ENCODE results near the gene DHX40.
"Not testable (repeated sequence)": the region's sequence is repeated elsewhere in the genome, so short reads cannot be mapped to it uniquely, and the experiment has no call there.

DHX40 gene

DNA sequence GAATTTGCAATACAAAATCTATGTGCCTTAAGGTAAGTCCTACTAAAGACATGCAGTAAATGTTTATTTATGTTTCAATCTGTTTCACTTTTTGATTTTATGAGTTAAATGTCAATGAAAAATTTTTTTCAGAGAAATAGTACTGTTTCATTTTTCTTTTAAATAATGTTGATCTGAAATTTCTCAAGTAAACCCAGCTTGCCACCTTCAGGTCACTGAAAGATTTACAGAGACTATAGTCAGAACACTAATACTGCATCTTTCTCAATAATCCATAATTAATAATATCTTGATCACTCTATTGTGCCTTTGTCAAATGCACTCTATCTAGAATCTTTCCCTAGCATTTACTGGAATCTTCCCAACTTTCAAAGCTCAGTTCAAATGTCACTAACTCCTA lies 6.5 kb upstream of the DHX40 start:
- DNase-seq (no peak), ATAC-seq (no peak)

DNA sequence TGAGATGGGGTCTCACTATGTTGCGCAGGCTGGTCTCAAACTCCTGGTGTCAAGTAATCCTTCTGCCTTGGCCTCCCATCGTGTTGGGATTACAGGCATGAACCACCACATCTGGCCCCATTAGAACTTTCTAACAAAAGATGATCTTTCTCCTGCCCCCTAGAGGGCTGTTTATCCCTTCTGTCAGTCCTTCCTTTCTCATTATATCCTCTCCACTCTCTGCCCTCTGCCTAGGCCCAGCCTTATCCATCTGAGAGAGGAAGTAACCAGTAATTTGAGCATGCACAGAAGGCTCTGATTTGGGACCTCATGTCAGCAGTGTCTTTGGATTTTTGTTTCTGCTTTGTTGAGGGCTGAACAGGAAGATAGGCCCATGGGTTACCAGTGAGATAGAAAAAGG lies 4.4 kb upstream of the DHX40 start:
- DNase-seq: no peak
- ATAC-seq: no peak

DNA sequence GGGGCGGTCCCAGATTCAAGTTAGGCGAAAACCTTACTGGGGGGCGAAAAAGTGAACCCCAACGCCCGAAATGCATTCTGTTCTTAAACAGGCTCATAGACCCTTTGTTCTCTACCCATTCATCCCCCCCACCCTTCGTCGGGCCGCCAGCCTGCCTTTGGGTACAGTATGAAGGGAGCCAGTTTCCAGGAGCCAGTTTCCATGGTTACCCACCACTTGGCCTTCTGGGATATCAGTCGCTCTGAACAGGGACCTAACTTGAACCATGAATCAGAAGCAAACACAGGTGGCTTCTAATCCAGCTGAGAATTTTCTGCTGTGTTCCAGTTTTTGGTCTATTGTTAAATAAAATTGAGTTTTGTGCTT lies 532 bp downstream of the DHX40 start:
- peak; percentile 54 for DNase-seq
- ATAC-seq: peak; percentile 82

DNA sequence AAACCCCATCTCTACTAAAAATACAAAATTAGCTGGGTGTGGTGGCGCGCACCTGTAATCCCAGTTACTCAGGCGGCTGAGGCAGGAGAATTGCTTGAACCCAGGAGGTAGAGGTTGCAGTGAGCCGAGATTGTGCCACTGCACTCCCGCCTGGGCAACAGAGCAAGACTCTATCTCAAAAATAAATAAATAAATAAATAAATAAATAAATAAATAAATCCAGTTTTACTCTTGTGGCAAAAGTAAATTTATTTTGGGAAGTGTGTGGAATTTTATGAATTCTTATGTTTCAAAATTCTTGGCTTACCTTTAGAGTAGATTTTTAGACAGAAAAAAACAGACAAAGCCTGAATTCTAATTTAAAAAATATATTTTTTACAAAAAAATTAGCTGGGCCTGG lies 3.7 kb downstream of the DHX40 start:
- DNase-seq: not testable (repeated sequence)

DNA sequence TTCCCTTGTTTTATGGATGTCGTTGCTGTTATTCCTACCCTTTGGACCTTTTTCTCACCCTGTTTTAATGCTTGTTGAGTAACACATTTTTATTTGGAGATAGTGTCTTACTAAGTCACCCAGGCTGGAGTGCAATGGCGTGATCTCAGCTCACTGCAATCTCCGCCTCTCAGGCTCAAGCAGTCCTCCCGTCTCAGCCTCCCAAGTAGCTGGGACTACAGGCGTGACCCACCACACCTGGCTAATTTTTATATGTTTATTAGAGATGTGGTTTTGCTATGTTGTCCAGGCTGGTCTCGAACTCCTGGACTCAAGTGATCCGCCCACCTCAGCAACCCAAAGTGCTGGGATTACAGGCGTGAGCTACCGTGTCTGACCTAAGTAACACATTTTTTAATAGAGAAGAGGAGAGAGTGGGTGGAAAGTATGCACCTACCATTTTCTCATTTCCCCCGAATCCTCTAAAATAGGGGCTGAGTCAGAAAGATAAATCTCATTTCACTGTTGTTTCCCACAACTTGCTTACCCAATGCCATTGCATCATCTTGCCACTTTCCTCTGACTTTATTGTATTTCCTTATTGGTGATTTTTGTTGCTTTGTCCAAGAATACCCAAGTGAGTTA lies 7.0 kb downstream of the DHX40 start:
- DNase-seq (peak; percentile 27), ATAC-seq (peak; percentile 80)

More for the DNA sequence above, 3.7 kb downstream of the DHX40 start:
- ATAC-seq: not testable (repeated sequence)

DNA sequence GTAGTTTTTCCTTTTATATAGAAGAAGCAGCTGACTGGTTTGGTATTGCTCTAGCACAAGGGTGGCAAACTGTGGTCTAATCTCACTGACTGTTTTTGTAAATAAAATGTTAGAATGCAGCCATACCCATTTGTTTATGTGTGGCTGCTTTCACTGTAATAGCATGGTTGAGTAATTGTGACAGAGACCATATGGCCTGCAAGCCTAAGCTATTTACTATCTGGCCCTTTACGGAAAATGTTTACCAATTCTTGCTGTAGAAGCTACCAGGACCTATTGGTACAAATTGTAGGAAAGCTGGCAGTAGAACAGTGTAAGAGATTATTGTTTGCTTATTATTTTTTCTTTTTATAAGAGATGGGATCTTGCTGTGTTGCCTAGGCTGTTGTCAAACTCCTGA lies 18.8 kb downstream of the DHX40 start:
- ATAC-seq, DNase-seq: not testable (repeated sequence)

DNA sequence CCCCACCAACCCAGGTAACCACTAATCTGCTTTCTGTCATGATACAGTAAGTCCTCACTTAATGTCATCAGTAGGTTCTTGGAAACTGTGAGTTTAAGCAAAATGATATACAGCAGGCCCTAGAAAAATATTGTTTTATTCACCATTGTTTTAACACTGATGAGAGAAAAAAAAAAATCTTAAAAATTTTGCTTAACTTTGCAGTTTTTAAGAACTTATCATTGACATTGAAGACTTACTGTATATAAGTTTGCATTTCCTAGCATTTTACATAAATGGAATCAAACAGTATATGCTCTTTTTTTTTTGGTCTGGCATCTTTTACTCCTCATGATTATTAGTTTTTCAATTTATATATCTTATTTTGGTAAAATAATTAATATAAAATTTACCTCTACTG lies 34.8 kb downstream of the DHX40 start:
- no peak for ATAC-seq
- no peak for DNase-seq

DNA sequence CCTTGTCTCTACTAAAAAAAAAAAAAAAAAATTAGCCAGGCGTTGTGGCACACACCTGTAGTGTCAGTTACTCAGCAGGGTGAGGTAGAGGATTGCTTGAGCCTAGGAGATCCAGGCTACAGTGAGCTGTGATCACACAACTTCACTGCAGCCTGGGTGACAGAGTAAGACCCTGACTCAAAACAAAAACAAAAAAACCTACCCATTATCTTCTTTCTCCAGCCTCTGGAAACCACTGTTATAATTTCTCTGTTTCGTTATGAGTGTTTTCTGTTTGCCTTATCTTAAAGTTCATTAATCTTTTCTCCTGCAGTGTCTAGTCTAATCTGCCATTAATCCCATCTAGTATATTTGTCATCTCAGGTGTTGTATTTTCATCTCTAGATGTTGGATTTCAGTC lies 35.7 kb downstream of the DHX40 start:
- peak; percentile 86 for ATAC-seq
- no peak for DNase-seq

DNA sequence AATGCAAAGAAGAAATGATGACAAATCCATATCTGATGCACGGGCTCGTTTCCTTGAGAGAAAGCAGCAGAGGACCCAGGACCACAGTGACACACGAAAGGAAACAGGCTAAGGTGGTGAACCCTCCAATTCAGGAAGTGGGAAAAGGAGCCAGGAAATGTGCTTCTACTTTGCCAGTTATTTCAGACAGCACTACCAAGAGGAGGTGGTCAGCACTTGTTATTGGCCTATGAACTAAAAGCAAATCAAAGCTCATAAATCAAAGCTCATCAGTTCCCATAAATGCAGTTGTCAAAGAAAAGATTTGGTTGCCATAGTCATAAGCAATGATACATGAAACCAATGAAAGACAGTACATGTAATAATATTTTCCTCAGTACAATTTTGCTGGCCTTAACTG lies 41.7 kb downstream of the DHX40 start:
- ATAC-seq (no peak), DNase-seq (no peak)

DNA sequence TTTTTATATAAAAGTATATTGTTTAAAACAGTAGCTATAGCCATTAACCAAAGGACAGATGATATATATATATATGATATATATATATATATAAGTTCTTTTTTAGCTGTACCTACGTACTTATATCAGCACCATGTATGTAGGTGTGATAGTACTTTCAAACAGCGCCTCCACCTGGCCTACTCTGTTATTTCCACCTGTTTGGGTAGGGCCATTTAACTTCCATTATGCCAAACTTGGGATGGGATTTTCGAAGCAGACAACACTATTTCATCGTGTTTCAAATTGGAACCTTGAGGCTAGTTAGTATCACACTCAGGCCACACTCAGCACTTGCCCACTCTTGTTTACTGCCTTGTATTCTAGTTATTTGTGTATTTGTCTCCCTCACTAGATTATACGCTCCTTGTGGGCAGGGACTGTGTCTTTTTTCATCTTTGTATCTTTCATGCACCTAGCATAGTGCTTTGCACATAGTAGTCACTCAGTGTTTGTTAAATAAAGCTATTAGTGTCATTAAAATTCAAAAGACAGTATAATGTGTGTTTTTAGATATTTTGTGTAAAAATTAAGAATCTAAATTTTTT lies 42.5 kb downstream of the DHX40 start:
- ATAC-seq (no peak), DNase-seq (peak; percentile 50)

DNA sequence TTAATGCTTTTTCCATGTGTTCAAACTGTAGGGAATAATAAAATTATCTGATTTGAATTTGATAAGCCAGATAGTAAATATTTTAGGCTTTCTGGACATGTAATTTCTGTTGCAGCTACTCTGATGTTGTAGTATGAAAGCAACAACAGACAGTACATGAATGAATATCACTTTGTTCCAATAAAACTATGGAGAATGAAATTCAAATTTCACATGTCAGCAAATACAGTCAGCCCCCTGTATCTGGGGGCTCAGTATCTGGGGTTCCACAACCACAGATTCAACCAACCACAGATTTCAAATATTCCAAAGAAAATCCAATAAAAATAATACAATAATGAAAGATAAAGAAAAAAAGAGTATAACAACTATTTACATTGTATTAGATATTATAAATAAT lies 46.1 kb downstream of the DHX40 start:
- ATAC-seq: no peak
- DNase-seq: no peak

DNA sequence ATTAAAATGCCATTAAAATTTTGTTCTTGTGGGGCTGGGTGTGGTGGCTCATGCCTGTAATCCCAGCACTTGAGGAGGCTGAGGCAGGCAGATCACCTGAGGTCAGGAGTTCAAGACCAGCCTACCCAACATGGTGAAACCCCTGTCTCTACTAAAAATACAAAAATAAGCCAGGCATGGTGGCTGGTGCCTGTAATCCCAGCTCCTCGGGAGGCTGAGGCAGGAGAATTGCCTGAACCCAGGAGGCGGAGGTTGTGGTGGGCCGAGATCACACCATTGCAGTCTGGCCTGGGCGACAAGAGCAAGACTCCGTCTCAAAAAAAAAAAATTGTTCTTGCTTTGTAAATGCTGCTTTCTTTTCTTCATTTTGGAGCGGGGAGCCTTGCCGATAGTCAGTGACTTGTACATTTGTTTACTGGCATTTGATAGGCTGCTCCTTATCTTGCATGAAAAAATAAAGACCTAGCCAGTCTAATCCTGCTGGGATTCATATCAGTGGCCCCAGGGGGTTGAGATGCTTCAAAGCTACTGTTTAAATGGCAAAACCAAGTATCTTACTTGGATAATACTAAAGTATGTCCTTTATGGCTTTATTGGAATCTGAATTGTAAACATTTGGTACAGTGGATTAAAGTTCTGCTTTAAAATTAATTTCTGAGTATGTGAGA lies 51.0 kb downstream of the DHX40 start:
- DNase-seq: no peak
- ATAC-seq: no peak

DNA sequence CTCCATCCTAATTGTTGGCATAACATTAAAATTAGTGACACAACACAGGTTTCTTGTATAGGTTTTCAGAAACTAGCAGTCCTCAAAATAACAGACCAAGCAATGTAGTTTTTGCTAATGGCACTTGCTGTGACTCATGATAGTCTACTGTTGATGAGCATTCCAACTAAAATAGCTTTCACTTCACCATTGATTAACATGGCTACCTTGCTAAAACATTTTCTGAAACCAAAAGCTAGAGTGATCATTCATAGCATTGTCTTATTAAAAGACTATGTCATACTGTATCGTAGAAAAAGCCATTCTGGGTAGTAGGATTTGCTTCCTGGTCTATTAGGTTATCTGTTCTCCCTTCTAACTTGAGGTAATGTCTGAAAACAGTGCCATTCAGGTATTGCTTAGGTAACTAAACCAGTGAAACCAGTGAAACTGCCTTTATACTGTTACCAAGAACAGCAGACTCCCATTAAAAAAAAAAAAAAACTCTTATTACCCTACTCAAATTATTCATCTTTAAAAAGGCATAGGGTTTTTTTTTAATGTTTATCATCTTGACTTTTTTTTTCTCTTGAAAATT lies 51.8 kb downstream of the DHX40 start:
- DNase-seq (no peak), ATAC-seq (no peak)

DNA sequence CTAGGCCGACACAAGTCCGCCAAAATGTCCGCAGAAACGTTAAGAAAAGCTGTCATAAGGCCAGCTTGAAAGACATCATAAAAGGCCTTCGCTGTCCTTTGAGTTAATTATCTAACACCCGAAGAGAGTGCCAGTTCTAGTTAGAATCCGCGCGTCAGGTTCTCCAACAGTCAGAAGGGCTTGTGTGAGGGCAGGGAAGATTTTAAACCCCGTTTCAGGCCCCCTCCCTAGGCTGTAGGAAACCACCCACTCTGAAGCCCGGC lies 53.6 kb downstream of the DHX40 start:
- no peak for DNase-seq
- ATAC-seq: no peak

DNA sequence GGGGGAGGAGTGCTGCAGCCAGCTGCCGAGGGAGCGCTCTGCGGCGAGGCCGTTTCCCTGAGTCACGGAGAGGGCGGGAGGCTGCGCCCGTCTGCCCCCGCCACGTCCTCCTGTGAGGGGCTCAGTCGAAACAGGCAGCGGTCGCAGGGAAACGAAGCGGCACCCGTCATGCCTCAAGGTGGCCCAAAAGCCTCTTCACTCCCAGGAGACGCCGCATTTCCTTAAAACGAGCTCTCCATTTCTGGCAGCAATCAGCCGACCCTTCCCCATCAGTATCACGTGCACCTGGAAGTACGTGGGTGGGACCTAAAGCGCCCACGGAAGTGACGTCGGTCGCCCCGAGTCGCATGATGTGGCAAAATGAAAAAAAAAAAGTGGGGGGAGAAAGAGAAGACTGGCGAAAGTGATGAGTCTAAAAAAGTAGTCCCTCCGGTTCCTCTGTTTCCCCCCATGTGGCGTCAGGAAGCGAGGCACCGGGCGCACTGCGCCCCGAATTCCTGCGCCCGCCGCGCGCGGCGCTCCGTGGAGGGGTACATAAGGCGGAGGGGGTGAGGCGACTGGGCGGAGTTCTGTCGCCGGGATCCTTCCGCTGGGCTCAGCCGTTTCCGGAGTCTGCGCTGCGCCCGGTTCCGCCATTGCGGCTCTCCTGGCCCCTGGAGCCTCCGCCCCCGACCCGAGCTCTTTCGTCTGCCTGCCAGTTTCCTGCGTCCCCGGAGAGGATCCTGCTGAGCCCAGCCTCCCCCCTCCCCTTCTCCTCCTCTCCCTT lies 54.1 kb downstream of the DHX40 start, which contains the start of gene CLTC:
CLTC (plus strand) TSS at position 598 of the 766 bp plus-strand sequence. CDS start 237 bp downstream, outside the sequence.
- ATAC-seq: peak; percentile 89

DNA sequence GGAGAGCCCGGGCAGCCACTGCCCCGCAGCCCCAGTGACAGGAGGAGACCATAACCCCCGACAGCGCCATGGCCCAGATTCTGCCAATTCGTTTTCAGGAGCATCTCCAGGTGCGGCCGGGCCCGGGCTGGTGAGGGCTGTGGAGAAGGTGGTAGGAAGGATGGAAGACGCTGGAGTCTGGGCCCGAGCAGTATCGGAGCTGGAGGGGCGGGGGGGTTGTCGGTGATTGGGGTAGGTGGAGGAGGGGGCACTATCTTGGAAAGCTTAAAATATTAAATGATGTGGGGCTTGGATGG lies 54.6 kb downstream of the DHX40 start:
- DNase-seq: no peak

More for the DNA sequence above, 54.1 kb downstream of the DHX40 start, which contains the start of gene CLTC:
- DNase-seq: peak; percentile 93

DNA sequence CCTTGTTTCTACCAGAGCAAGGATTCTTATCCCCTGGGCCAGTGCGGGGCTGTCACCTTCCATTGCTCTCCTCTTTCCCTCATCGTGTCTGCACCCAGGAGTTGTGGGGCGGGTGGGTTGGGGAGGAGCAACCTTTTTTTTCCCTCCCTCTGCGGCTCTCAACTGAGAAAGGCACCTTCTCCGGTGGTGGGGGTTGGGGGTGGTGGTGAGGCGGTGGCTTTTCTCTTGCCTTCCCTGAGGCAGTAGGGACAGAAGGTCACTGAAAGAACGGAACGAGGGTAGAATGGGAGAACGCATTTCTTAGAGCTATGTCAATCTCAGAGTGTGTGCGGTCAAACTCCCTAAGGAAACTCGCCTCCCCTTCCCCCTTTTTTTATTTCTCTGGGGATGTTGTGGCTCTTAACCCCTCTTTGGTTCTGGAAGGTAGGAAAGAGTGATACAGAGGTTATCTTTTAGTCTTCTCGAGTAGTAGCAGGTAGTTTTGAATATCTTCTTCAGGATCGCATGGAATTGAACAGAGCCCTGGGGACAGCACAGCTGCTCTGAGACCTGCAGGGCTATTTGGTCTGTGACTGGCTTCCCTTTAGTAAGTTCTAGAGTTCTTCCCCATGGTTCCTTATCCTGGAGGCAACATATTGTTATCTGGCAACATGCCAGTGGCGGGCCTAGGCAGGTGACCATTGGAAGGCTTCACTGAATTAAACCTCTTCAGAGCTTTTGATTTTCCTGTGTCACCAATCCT lies 55.3 kb downstream of the DHX40 start:
- ATAC-seq (peak; percentile 30), DNase-seq (peak; percentile 62)

More for the DNA sequence above, 54.6 kb downstream of the DHX40 start:
- no peak for ATAC-seq

DNA sequence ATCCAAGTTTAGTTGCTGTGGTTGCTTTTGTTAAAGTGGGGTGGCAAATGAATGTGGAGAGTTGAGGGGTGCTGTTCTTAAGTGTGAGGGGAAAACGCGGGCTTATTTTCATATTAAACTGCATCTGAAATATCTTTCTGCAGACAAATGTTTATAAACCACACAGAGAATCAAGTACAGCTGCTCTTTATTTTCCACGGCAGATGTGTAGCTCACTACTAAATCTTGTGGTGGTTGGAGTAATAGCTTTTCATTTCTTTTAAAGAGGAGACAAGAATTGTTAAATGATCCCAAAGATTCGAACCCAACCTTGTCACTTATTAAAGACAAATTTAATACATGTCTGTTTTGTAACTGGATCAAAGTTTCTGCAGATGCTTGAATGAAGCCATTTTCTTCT lies 56.4 kb downstream of the DHX40 start:
- ATAC-seq: no peak
- DNase-seq: no peak

DNA sequence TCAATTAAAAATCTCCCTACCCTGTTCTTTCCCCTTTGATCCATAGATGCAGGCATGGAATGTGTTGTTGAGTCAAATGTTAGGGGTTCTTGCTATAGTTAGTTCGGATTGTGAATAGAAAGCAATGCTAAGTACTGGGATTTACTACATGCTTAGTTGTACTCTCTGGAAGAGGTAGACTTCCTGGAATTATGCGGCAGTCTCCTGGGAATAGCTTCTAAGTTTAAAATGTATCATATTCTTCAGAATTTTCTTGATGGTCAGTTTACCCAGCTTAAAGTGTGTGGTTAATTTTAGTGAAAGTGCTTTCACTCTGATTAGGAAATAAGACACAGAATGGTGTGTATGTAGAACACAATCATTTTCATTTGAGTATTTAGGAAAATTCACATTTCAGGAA lies 57.7 kb downstream of the DHX40 start:
- DNase-seq: no peak

DNA sequence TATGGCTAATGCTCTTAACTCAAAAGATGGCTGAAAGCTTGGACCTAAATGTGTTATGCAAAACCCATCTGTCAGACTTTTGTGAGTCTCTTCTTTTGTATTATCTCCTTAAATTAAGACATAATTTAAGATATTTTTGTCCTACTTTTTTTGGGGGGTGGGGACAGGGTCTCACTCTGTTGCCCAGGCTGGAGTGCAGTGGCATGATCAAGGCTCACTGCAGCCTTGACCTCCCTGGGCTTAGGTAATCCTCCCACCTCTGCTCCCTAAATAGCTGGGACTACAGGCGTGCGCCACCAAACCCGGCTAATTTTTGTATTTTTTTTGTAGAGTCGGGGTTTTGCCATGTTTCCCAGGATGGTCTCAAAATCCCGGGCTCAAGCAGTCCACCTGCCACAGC lies 61.3 kb downstream of the DHX40 start:
- DNase-seq: no peak
- ATAC-seq: no peak

More for the DNA sequence above, 57.7 kb downstream of the DHX40 start:
- ATAC-seq: no peak

DNA sequence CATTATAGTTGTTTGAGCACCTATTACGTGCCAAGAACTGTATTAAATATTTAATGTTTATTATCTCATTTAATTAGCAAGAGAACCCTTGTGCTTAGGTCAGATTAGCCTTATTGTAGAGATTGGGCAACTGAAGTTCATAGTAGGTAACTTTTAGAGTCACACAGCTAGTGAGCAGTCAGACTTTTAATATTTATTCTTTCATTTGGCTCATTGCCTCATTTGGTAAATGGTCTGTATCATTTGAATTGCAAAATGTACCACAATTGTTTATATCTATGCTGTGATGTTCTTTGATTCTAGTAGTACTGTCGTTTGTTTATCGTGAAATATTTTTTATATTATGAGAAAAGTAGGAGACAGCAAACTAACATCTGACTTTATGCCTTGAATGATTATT lies 61.9 kb downstream of the DHX40 start:
- ATAC-seq: no peak
- no peak for DNase-seq

DNA sequence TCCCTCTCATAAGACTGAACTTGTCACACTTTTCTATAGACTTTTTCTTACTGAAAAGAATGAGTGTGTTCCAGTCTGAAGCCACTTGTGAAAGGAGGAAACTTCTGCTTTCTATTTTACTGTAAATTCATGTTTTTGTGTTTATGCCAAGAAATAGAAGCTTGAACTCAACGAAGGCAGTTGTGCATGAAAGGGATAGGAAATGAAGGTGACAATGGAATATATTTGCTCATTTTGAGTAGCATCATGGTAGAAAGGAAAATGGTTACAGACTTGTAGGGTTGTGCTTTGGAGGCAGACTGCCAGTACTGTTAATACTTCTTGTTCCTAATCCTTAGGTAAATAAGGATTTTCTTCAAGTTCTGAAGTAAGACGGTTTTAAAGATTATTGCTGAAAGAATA lies 62.4 kb downstream of the DHX40 start:
- ATAC-seq (no peak), DNase-seq (no peak)

Data from stimulated activated naive CD8-positive, alpha-beta T cell treated with anti-CD3 and anti-CD28 coated beads, Interleukin-15, Interleukin-2, amounts not matched to agents 100 U/mL and 50 U/mL, for 24 hours (primary cell).